Stimulated activated CD8-positive, alpha-beta memory T cell treated with anti-CD3 and anti-CD28 coated beads, Interleukin-12 subunit alpha, Interleukin-12 subunit beta, amount 100 ng/mL, for 1 hour (primary cell): ENCODE data around the gene CHRD.
"Not testable (repeated sequence)": the region's sequence is repeated elsewhere in the genome, so short reads cannot be mapped to it uniquely, and the experiment has no call there.

ENCODE experiments used
- DNase-seq: peaks from one replicate; pipeline ENCODE4 v3.0.0-alpha.2; 2020; ENCODE audit warnings: low read depth

The CHRD gene

GRCh38 chr3:184379358-184380184 lies at the start of gene CHRD:
Gene CHRD, plus strand, starts transcription at chr3:184380054. Its CDS starts 265 bp downstream, at chr3:184380319.
- no peak for DNase-seq

- DNase-seq, result no peak
Measured at GRCh38 chr3:184332370-184333090, 47.3 kb upstream of the CHRD start.

- no peak for DNase-seq
Measured at GRCh38 chr3:184333190-184333589, 46.7 kb upstream of the CHRD start.

- DNase-seq, result no peak
Measured at GRCh38 chr3:184333700-184334099, 46.2 kb upstream of the CHRD start.

DNA sequence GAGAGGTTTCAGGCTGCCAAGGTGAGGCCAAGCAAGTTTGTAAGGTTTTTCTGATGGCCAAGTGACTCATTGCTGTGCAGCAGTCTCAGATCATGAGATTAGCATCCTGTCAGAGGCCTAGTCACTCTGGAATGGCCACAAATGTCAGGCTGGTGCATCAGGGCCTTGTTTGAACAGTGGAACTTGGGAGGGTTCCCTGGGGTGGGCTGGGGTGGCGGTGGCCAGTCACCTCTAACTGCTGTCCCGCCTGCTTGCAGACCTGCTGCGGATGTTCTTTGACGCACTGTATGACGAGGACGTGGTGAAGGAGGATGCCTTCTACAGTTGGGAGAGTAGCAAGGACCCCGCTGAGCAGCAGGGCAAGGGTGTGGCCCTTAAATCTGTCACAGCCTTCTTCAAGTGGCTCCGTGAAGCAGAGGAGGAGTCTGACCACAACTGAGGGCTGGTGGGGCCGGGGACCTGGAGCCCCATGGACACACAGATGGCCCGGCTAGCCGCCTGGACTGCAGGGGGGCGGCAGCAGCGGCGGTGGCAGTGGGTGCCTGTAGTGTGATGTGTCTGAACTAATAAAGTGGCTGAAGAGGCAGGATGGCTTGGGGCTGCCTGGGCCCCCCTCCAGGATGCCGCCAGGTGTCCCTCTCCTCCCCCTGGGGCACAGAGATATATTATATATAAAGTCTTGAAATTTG lies 45.2 kb upstream of the CHRD start:
- DNase-seq, result peak; percentile 27

DNA sequence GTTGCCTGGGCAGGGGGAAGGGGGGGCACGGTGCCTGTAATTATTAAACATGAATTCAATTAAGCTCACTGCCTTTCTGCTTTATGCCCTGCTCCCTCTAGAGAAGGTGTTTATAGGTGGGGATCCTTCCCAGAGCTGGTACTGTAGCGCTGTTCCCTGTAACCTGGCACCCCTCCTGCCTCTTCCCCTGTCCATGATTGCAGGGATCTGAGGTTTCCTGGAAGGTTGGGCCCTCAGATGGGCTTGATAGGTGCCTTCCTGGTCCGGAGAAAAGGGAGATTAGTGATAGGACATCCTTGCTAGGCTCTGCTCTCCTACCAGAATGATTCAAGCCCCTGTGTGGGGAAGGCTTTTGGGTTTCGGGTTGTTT lies 44.6 kb upstream of the CHRD start:
- DNase-seq, result no peak

DNA sequence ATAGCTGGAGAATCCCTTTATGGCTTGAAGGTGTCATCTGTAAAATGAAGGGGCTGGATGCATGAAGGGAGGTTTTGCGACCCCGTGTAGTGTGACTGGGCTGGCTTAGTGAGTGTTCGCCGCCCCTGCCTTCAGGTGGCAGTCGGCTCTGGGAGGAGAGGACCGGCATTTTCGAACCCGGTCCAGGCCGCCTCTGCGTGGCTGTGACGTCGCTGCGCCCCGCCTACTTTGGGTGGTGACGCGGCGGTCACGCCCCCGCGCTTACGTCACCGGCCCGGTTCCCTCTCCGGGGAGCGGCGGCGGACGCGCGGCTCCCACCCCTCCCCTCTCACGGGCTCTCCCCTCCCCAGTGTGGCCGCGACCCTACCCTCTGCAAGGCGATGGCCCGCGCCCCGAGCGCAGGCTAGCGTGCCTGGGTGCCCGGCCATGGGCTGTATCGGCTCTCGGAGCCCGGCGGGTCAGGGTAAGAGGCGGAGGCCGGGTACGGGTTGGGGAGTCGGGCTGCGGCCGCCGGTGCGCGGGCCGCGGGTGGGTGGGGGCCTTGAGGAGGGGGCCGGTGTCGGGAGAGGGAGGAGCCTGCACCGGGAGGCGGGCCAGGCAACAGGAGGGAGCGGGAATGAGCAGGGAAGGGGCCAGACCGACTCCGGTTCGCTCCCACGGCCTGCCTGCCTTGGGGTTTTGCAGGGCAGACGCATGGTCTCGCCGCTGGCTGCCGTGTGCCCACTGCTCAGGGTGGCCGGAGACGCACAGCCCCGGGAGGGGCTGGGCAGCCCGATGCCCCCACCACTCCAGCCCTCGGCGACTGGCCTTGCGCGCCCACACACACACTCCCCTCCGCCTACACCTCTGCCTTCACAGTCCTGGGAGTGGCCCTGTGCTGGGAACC lies 44.0 kb upstream of the CHRD start:
- peak; percentile 77 for DNase-seq

DNA sequence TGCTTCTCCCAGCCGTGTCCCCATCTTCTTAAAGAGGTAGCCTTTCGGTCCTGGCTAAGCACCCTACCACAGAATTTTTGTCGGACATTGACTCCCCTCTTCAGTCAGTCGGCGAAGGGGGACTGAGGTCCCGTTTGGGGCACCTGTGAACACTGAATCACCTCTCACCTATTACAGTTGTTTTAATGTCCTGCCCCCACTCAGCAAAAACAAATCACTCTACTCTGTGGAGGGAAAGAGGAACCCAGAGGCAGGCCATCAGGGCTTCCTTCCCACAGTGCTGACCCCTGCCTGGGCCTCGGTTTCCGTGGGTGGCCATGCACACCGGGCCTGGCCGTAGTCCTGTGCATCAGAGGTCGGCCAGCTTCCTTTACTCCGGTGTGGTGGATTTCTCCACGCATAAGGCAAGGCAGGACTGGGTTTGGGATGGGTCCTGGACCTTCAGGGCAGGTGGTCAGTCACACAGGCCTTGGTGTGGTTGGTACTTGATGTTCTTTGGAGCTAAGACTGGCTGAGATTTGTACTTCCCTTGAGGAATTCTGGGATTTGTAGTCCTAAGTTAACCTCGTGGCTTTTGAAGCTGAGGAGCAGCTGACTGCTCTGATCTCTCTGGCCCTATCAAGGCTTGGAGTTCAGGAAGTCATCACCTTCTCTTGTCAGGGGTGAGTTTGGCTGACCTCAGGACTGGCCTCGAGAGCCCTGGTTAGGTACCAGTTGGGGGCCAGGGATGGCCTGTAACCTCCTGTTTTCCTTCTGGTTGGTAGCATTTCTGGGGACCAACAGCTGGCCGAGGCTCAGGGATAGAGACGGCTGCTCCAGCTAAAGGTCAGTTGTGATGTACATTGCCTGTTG lies 43.1 kb upstream of the CHRD start:
- DNase-seq, result no peak

DNA sequence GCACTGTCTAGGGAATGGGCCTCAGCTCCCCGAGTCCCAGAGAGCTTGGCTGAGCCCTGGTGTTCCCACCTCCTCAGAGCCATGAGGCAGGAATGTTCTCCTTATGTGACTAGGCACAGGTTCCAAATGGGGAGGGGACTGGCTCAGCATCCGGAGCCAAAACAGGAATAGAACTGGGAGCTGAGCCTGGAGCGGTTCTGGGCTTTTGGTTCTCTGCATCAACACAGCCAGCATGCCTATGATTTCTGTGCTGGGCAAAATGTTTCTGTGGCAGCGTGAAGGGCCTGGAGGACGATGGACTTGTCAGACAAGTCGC lies 42.5 kb upstream of the CHRD start, which contains the start of gene FAM131A:
TSS of gene FAM131A (plus strand) at position 202 of the 316 bp plus-strand sequence. CDS start at position 233, 31 bp downstream.
- no peak for DNase-seq

- DNase-seq, result no peak
Measured at GRCh38 chr3:184337981-184338380, 41.9 kb upstream of the CHRD start.

DNA sequence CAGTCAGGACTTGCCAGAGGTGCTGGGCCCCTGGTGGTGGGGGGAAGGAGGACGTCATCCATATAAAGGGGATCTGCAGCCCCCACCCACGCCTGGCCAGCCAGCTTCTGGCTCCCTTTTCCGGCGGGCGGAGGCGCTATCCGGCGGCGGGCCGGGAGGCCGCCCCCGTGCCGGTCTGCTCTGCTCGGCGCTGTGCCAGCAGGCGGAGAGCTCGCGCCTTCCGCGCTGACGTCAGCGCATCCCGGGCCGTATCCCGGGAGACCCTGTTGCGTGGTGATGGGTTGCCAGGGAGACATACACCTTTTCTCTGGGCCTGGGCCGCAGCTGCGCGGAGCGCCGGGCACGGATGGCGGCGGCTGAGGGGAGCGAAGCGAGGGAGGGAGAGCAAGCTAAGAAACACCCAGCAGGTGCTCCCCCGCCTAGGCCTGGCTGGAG lies 41.3 kb upstream of the CHRD start:
- no peak for DNase-seq

GRCh38 chr3:184339001-184339400 lies 40.9 kb upstream of the CHRD start:
- DNase-seq, result no peak

- not testable (repeated sequence) for DNase-seq
Measured at GRCh38 chr3:184339451-184340135, 40.3 kb upstream of the CHRD start.

DNA sequence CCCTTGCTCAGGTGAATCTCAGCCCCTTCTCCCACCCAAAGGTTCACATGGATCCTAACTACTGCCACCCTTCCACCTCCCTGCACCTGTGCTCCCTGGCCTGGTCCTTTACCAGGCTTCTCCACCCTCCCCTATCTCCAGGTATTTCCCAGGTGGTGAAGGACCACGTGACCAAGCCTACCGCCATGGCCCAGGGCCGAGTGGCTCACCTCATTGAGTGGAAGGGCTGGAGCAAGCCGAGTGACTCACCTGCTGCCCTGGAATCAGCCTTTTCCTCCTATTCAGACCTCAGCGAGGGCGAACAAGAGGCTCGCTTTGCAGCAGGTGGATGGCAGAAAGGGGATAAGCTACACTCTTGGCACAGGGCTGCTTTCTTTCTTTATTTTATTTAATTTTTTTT lies 37.9 kb upstream of the CHRD start:
- DNase-seq, result no peak

DNA sequence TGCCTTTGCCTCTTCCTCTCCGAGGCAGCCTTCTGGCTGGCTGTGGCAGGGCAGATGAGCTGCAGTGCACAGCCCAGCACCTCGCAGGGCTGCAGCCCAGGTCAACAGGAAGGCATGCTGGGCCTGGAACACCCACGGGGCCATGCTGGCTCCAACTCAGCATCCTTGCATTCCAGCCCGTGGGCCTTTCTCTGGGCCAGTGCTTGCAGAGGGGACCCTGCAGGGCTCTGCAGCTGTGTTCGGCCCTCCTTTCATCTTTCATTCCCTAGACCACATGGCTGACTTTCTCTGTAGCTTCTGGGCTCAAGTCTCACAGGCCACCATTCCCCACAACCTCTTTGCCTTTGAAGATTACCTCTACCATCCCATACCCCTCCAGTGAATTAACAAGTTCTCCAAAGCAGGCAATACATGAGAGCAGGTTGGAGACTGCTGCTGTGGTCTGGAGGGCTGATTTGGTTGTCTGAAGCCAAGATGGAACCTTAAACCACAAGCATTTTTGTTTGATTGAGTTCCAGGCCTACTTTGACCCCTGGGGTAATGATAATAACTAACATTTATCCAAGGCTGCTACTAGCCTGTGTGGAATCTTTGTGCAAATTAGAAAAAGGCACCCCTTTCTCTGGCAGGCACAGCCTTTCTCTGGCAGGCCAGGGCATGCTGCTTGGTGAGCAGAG lies 36.5 kb upstream of the CHRD start:
- DNase-seq, result no peak

- no peak for DNase-seq
Measured at GRCh38 chr3:184344579-184345316, 35.1 kb upstream of the CHRD start.

- no peak for DNase-seq
Measured at GRCh38 chr3:184345317-184346144, 34.3 kb upstream of the CHRD start.
